ENCODE data around the gene PHF21B.

GRCh38 chr22:44936201-44936600 is 73.6 kb downstream of the PHF21B start:
- TF ChIP-seq POLR2A (IDR thresholded peaks at IDR 0.05) (no peak), CTCF (IDR thresholded peaks at IDR 0.05) (no peak)
